Activated B cell treated with CpG ODN at 0.5 μM for 24 hours (primary cell): Measurements from ENCODE around the gene KRT75. TPM values are rescaled to one million over a fixed set of nuclear protein-coding genes. Genes with fewer than 3 reads are reported as not detected.

ENCODE experiments used
- ATAC-seq: fragments of 200-7000 bp; cut with Tn5 transposase; one replicate; pipeline ENCODE4 v1.10.0; 2021; ENCODE audit warnings: low read depth, mild to moderate bottlenecking, moderate library complexity
- CTCF ChIA-PET: fragments of 350-600 bp; sonication (Branson Sonifier 250); formaldehyde crosslinking; loops from one replicate; lab custom pipeline; 2021; ENCODE audit warnings: antibody characterized with exemption; lab: Charles Lee
- POLR2A ChIA-PET: fragments of 350-600 bp; sonication (Branson Sonifier 250); formaldehyde crosslinking; loops from one replicate; lab custom pipeline; 2021; ENCODE audit warnings: antibody characterized with exemption; lab: Charles Lee
- DNase-seq: peaks from one replicate; pipeline ENCODE4 v3.0.0; 2022
- H3K27ac Mint-ChIP-seq: one replicate; pipeline ENCODE4 v1.8.0; 2020; ENCODE audit warnings: mixed read lengths
- H3K27me3 Mint-ChIP-seq: one replicate; pipeline ENCODE4 v1.8.0; 2021; ENCODE audit warnings: mixed read lengths
- H3K36me3 Mint-ChIP-seq: one replicate; pipeline ENCODE4 v1.8.0; 2021; ENCODE audit warnings: low read depth, mixed read lengths
- H3K4me1 Mint-ChIP-seq: one replicate; pipeline ENCODE4 v1.8.0; 2021; ENCODE audit warnings: mixed read lengths
- H3K4me3 Mint-ChIP-seq: one replicate; pipeline ENCODE4 v1.8.0; 2020; ENCODE audit warnings: mild to moderate bottlenecking, mixed read lengths
- H3K9me3 Mint-ChIP-seq: one replicate; pipeline ENCODE4 v1.8.0; 2020; ENCODE audit warnings: mixed read lengths
- CTCF ChIP-seq: fragments of 200-600 bp; IDR thresholded peaks from one replicate; pipeline ENCODE4 v1.8.0; 2022; ENCODE audit warnings: antibody characterized with exemption, mild to moderate bottlenecking
- intact Hi-C: fragments of 100-400 bp; cut with micrococcal nuclease; formaldehyde crosslinking; loops from one replicate; pipeline ENCODE4 v1.15.1; 2024
- total RNA-seq: library from RNA; stranded (reverse); gene quantifications from 2 replicates; pipeline ENCODE4 v1.2.3, GENCODE V29; 2022

KRT75 gene
- total RNA-seq, 1 donor from 2014 or later = not detected

DNA sequence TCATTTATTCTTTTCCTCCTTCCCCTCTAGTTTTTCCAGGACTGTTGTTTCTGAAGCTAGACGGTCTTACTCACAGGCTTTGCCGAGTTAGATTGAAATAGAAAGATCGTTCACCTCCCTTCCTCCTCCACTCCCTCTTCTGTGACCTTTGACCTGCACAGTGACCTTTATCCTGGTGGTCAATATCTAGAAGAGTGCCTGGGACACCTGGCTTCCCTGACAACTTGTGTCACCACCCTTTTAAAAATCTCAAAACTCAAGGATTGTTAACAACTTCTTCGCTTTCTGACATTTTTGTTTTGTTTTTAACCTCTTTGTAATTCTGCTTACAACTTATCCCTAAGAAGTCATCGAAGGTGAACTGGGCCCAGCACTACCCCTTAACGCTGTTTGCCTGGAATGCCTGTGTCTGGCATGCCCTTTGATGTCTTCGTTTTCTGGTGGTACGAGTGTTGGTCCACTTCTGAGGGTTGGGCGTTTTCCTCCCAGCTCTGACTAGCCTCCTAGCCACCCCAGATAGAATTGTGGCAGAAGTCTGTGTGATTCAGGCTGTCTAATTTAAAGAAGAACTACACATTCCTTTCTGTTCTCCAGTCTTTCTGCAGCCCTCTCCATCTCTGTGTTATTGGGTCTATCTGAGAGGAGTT lies 2.8 kb upstream of the KRT75 start:
- H3K4me1 Mint-ChIP-seq = no peaks in the 10 kb centered on the region

DNA sequence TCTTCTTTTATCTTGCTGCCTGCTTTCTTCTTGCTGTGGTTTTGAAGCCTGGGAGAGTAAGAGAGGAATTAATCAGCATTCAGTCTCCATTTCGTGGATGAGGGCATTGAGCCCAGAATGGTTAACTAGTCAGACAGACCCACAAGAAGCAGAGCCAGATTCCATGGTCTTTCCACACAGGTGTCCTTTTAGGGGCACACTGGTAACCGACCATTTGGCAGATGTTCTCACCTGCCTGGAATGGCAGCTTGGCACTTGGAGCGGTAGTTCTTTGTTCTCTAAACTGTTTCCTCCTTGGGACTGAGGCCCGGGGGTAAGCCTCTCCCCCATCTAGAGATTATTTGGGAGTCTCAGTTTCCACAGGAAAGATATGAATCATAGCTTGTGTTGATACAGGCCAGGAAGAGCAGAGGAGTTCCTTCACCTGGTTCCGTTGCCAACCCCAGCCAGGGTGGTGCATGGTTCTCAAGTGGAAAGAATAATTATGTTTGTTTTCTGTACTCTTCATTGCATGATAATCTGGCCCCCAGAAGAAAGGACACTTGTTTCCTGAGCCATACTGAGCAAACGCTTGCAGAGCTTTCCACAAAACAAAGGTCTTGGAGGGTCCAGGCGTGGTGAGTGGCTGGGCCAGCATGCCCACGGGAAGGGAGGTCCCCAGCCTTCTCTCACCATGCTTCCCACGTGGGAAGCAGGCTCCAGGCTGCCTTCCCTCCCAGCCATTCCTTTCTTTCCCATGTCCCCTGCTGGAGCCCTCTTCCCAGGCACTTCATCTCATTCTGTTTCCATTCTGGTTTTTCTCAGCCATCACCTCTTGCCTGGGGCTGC lies 2.0 kb upstream of the KRT75 start:
- no peak for TF ChIP-seq CTCF
- ChIA-PET CTCF (no interaction called here), POLR2A (no interaction called here)
- H3K27ac Mint-ChIP-seq = no peak overlapping the region
- DNase-seq (no peak), ATAC-seq (no peak)
- intact Hi-C loops = no loop called here
- no peaks in the 10 kb centered on the region for H3K9me3 Mint-ChIP-seq
- no peak overlapping the region for H3K4me3 Mint-ChIP-seq
- no peaks in the 10 kb centered on the region for H3K36me3 Mint-ChIP-seq
- H3K27me3 Mint-ChIP-seq = peaks cover 14% of the 10 kb centered on the region
- H3K4me1 Mint-ChIP-seq = no peaks in the 10 kb centered on the region

More for the DNA sequence above, 2.8 kb upstream of the KRT75 start:
- ChIA-PET CTCF (no interaction called here), POLR2A (no interaction called here)
- H3K27ac Mint-ChIP-seq = no peak overlapping the region
- peaks cover 14% of the 10 kb centered on the region for H3K27me3 Mint-ChIP-seq
- no peaks in the 10 kb centered on the region for H3K36me3 Mint-ChIP-seq
- intact Hi-C loops = no loop called here
- TF ChIP-seq CTCF = no peak
- ATAC-seq (no peak), DNase-seq (no peak)
- no peak overlapping the region for H3K4me3 Mint-ChIP-seq
- no peaks in the 10 kb centered on the region for H3K9me3 Mint-ChIP-seq

DNA sequence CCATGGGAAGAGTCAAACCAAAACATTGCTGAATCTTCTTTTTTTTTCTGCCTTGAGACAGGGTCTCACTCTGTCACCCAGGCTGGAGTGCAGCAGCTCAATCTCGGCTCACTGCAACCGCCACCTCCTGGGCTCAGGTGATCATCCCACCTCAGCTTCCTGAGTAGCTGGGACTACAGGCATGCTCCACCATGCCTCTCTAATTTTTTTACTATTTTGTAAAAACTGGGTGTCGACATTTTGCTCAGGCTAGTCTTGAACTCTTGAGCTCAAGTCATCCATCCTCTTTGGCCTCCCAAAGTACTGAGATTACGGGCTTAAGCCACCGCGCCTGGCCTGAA lies 1.5 kb upstream of the KRT75 start:
- ChIA-PET CTCF (no interaction called here), POLR2A (no interaction called here)
- ATAC-seq (no peak), DNase-seq (no peak)
- Mint-ChIP-seq H3K36me3 (no peaks in the 10 kb centered on the region), H3K4me1 (no peaks in the 10 kb centered on the region), H3K27ac (no peak overlapping the region), H3K4me3 (no peak overlapping the region), H3K9me3 (no peaks in the 10 kb centered on the region), H3K27me3 (peaks cover 14% of the 10 kb centered on the region)
- intact Hi-C loops = no loop called here
- TF ChIP-seq CTCF = no peak

- intact Hi-C loops = no loop called here
- Mint-ChIP-seq H3K27ac (no peak overlapping the region), H3K36me3 (no peaks in the 10 kb centered on the region), H3K4me1 (no peaks in the 10 kb centered on the region), H3K9me3 (no peaks in the 10 kb centered on the region), H3K4me3 (no peak overlapping the region), H3K27me3 (peaks cover 14% of the 10 kb centered on the region)
- ATAC-seq (no peak), DNase-seq (no peak)
- ChIA-PET CTCF (no interaction called here), POLR2A (no interaction called here)
- TF ChIP-seq CTCF = no peak
Observed at GRCh38 chr12:52434760-52435530, 774 bp upstream of the KRT75 start.

GRCh38 chr12:52433501-52434080 lies 580 bp downstream of the KRT75 start:
- intact Hi-C loops = no loop called here
- peaks cover 19% of the 10 kb centered on the region for H3K27me3 Mint-ChIP-seq
- DNase-seq (no peak), ATAC-seq (no peak)
- no peaks in the 10 kb centered on the region for H3K36me3 Mint-ChIP-seq
- H3K27ac Mint-ChIP-seq = no peak overlapping the region
- no peak for TF ChIP-seq CTCF
- ChIA-PET CTCF (no interaction called here), POLR2A (no interaction called here)
- no peaks in the 10 kb centered on the region for H3K4me1 Mint-ChIP-seq
- H3K9me3 Mint-ChIP-seq = no peaks in the 10 kb centered on the region
- H3K4me3 Mint-ChIP-seq = no peak overlapping the region
